ENCODE measurements around the gene CD79B. TPM values are rescaled to one million over a fixed set of nuclear protein-coding genes. Genes with fewer than 3 reads are reported as not detected.

CD79B gene
- total and polyA plus RNA-seq, 2 experiments from 2014 or later, result 1.3 to 2.5 TPM

- Histone ChIP-seq H3K9me2 (ENCODE audit: insufficient read depth) (no peaks in the 10 kb centered on the region), H3K4me2 (no peak overlapping the region), H4K20me1 (replicated peaks; ENCODE audit: insufficient read depth) (no peaks in the 10 kb centered on the region), H2AFZ (no peak overlapping the region), H3F3A (replicated peaks; ENCODE audit: low read depth) (no peaks in the 10 kb centered on the region), H3K36me3 (ENCODE audit: insufficient read depth) (no peaks in the 10 kb centered on the region), H3K79me2 (replicated peaks; ENCODE audit: insufficient read depth) (no peaks in the 10 kb centered on the region), H3K4me3 (no peak overlapping the region), H3K27me3 (ENCODE audit: insufficient read depth) (no peaks in the 10 kb centered on the region), H3K4me1 (ENCODE audit: insufficient read depth) (peaks cover 14% of the 10 kb centered on the region; the same call in 1 of the 2 replicates), H3K27ac (ENCODE audit: low read depth) (no peak overlapping the region)
- H3K27me3 Mint-ChIP-seq (ENCODE audit: insufficient read depth, low read depth, poor library complexity), result peaks cover 9% of the 10 kb centered on the region
- peaks cover 17% of the 10 kb centered on the region for H3K4me1 Mint-ChIP-seq
- H3K36me3 Mint-ChIP-seq (ENCODE audit: low read depth), result 0 out of 3 replicates have a peak, but pooled peaks cover 3% of the 10 kb centered on the region
- DNase-seq (ENCODE audit: low spot score), result no peak
- no peak overlapping the region for H3K27ac Mint-ChIP-seq
- no peaks in the 10 kb centered on the region; the same call in 2 of the 3 replicates for H3K9me3 Mint-ChIP-seq
- no peak for TF ChIP-seq ZNF331 (CRISPR knock-in tag; IDR thresholded peaks at IDR 0.05; ENCODE audit: low read depth)
- TF ChIP-seq STAT1 (IDR thresholded peaks at IDR 0.05; ENCODE audit: unreplicated experiment), result no peak
- TF ChIP-seq REST (IDR thresholded peaks at IDR 0.05; ENCODE audit: unreplicated experiment), result no peak
- no peak for TF ChIP-seq ZNF114 (CRISPR knock-in tag; IDR thresholded peaks at IDR 0.05)
- ATAC-seq, result no peak
- H3K4me3 Mint-ChIP-seq, result no peak overlapping the region
Observed at GRCh38 chr17:63934183-63935112, 2.3 kb upstream of the CD79B start.

DNA sequence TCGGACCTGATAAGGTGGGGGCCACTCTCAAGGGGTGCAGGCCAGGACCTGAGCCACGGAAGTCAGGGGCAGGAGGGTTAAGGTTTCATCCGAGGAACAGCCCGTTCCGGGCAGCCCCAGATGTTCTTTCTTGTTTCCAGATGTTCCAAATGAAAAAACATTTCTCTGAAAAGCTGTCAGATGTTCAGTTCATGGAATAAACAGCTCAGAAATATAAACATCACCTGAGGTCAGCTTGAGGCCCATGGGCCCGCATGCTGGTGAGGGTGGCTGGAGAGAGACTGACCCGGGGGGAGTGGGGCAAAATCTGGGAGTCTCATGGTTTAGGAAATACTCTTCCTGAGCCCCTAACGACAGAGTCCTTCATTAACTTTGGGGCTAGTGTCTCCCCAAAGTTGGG, 1.5 kb upstream of the CD79B start:
- peaks cover 9% of the 10 kb centered on the region for H3K27me3 Mint-ChIP-seq (ENCODE audit: insufficient read depth, low read depth, poor library complexity)
- no peak for TF ChIP-seq CTCF (conservative IDR thresholded peaks at IDR 0.05; ENCODE audit: low read depth in 2 of 2)
- no peak for TF ChIP-seq ZNF462 (CRISPR knock-in tag; IDR thresholded peaks at IDR 0.05)
- no peak for TF ChIP-seq ZNF114 (CRISPR knock-in tag; IDR thresholded peaks at IDR 0.05)
- no peak for TF ChIP-seq STAT1 (IDR thresholded peaks at IDR 0.05; ENCODE audit: unreplicated experiment)

More for the DNA sequence above, 1.5 kb upstream of the CD79B start:
- no peak overlapping the region for H3K4me3 Mint-ChIP-seq
- Histone ChIP-seq H2AFZ (no peak overlapping the region), H3K9me2 (ENCODE audit: insufficient read depth) (no peaks in the 10 kb centered on the region), H3F3A (replicated peaks; ENCODE audit: low read depth) (no peaks in the 10 kb centered on the region), H3K4me3 (no peak overlapping the region), H3K27ac (ENCODE audit: low read depth) (no peak overlapping the region), H3K79me2 (replicated peaks; ENCODE audit: insufficient read depth) (no peaks in the 10 kb centered on the region), H4K20me1 (replicated peaks; ENCODE audit: insufficient read depth) (no peaks in the 10 kb centered on the region), H3K36me3 (ENCODE audit: insufficient read depth) (no peaks in the 10 kb centered on the region), H3K27me3 (ENCODE audit: insufficient read depth) (no peaks in the 10 kb centered on the region), H3K4me1 (ENCODE audit: insufficient read depth) (peaks cover 14% of the 10 kb centered on the region; the same call in 1 of the 2 replicates), H3K4me2 (no peak overlapping the region)
- DNase-seq (ENCODE audit: low spot score) (no peak), ATAC-seq (no peak)
- no peaks in the 10 kb centered on the region for H3K9me3 Mint-ChIP-seq
- no peaks in the 10 kb centered on the region for H3K36me3 Mint-ChIP-seq (ENCODE audit: low read depth)
- H3K27ac Mint-ChIP-seq, result no peak overlapping the region
- H3K4me1 Mint-ChIP-seq, result peaks cover 17% of the 10 kb centered on the region

All from GM23338 (cell line).